Body of pancreas (tissue), 4 donors: Measurements from ENCODE around the gene C10orf90. TPM values are rescaled to one million over a fixed set of nuclear protein-coding genes. Genes with fewer than 3 reads are reported as not detected.

Source experiments
- ATAC-seq: fragments of 150-250 bp; one replicate; pipeline ENCODE4 v1.9.1; 2016
- DNase-seq, 4 donors: peaks; one replicate each; pipeline ENCODE4 v3.0.0-alpha.2; 2019
- H3K27ac ChIP-seq, 4 donors: fragments of 200-600 bp; sonication (generic); 1 replicate in 3 of 4; 2 replicates in 1 of 4; pipeline versions ENCODE4 v1.5.1 to v1.6.1; 2016 to 2019; ENCODE audit warnings: mild to moderate bottlenecking in 1 of 4, mixed read lengths in 1 of 4, moderate library complexity in 1 of 4
- H3K27me3 ChIP-seq, 2 donors: fragments of 200-600 bp; sonication (generic); one replicate each; pipeline ENCODE4 v1.6.0; 2016; ENCODE audit warnings: mild to moderate bottlenecking in 1 of 2
- H3K36me3 ChIP-seq, 2 donors: fragments of 200-600 bp; sonication (generic); replicated peaks in 1 of 2; 2 replicates each; pipeline ENCODE4 v1.5.1; 2016; ENCODE audit warnings: low read depth in 2 of 2; ENCODE audit not compliant: insufficient read depth in 1 of 2
- H3K4me1 ChIP-seq: fragments of 200-600 bp; sonication (generic); one replicate; pipeline ENCODE4 v1.6.0; 2016
- H3K4me3 ChIP-seq, 2 donors: fragments of 200-600 bp; sonication (generic); 1 replicate in 1 of 2; 2 replicates in 1 of 2; pipeline ENCODE4 v1.5.1; 2016 to 2019
- H3K9me3 ChIP-seq, 3 donors: fragments of 200-600 bp; sonication (generic); 1 replicate in 2 of 3; 2 replicates in 1 of 3; pipeline ENCODE4 v1.5.1; 2016
- CTCF ChIP-seq, 7 experiments: fragments of 450-650 bp in 4 of 7; fragments of 200-600 bp in 3 of 7; sonication (generic) in 3 of 7; IDR thresholded peaks; one replicate each; pipeline ENCODE4 v1.5.1; 2016 to 2019; ENCODE audit warnings: antibody characterized with exemption in 7 of 7
- POLR2A ChIP-seq, 3 donors: fragments of 450-650 bp; IDR thresholded peaks; one replicate each; pipeline ENCODE4 v1.6.1; 2016; ENCODE audit warnings: antibody characterized with exemption in 3 of 3, mild to moderate bottlenecking in 2 of 3
- WGBS, 2 donors: methylation state at CpG; one replicate each; pipeline ENCODE4 v1.1.5; 2017; 5-methylcytosine and 5-hydroxymethylcytosine counted together
- intact Hi-C: fragments of 100-400 bp; cut with DNase I; formaldehyde crosslinking; loops from one replicate; pipeline ENCODE4 v1.15.1; 2023
- total RNA-seq, 2 donors: library from RNA; depleted of rRNA; stranded (reverse); fragments of >200 nt; gene quantifications; one replicate each; pipeline ENCODE4 v1.1.0, GENCODE V29; 2016

C10orf90 gene
- total RNA-seq, 2 donors from 2014 or later, result not detected

- DNase-seq, result no peak
- Histone ChIP-seq H3K27me3 (no peaks in the 10 kb centered on the region), H3K4me1 (peaks cover 11% of the 10 kb centered on the region), H3K36me3 (no peaks in the 10 kb centered on the region), H3K9me3 (no peaks in the 10 kb centered on the region), H3K27ac (no peak overlapping the region), H3K4me3 (no peak overlapping the region)
- WGBS, 2 donors, result 77 to 88% methylated on average over 2 to 4 of the region's 4 CpGs
- no peak for TF ChIP-seq CTCF (IDR thresholded peaks at IDR 0.05)
- TF ChIP-seq POLR2A (IDR thresholded peaks at IDR 0.05), result no peak
- intact Hi-C loops, result no loop called here
- ATAC-seq, result no peak
Observed at GRCh38 chr10:126564326-126564888, 106.1 kb downstream of the C10orf90 start.

GRCh38 chr10:126563361-126563760, 107.1 kb downstream of the C10orf90 start:
- Histone ChIP-seq H3K36me3 (no peaks in the 10 kb centered on the region), H3K27ac (no peak overlapping the region), H3K27me3 (no peaks in the 10 kb centered on the region), H3K4me1 (peaks cover 5% of the 10 kb centered on the region), H3K4me3 (no peak overlapping the region), H3K9me3 (no peaks in the 10 kb centered on the region)
- 64 to 87% methylated on average over 2 to 3 of the region's 3 CpGs for WGBS, 2 donors
- no peak for ATAC-seq
- TF ChIP-seq CTCF (IDR thresholded peaks at IDR 0.05), result no peak
- no peak for TF ChIP-seq POLR2A (IDR thresholded peaks at IDR 0.05)
- DNase-seq, result no peak
- intact Hi-C loops, result no loop called here

- H3K27ac ChIP-seq, result no peak overlapping the region
- intact Hi-C loops, result no loop called here
- H3K4me1 ChIP-seq, result peaks cover 5% of the 10 kb centered on the region
- 67 to 72% methylated on average over 13 of the region's 13 CpGs for WGBS, 2 donors
- H3K4me3 ChIP-seq, result no peak overlapping the region
- TF ChIP-seq CTCF (IDR thresholded peaks at IDR 0.05), result no peak
- TF ChIP-seq POLR2A (IDR thresholded peaks at IDR 0.05), result no peak
- no peak for DNase-seq
- H3K27me3 ChIP-seq, result no peaks in the 10 kb centered on the region
- no peaks in the 10 kb centered on the region for H3K36me3 ChIP-seq
- ATAC-seq, result no peak
- H3K9me3 ChIP-seq, result no peaks in the 10 kb centered on the region
Observed at GRCh38 chr10:126561921-126562680, 108.4 kb downstream of the C10orf90 start.

- no peak overlapping the region for H3K4me3 ChIP-seq
Observed at GRCh38 chr10:126561294-126561920, 109.1 kb downstream of the C10orf90 start.

More at GRCh38 chr10:126561294-126561920, 109.1 kb downstream of the C10orf90 start:
- no peak overlapping the region for H3K27ac ChIP-seq
- H3K36me3 ChIP-seq, result no peaks in the 10 kb centered on the region
- intact Hi-C loops, result no loop called here
- H3K9me3 ChIP-seq, result no peaks in the 10 kb centered on the region
- TF ChIP-seq CTCF (IDR thresholded peaks at IDR 0.05) (no peak), POLR2A (IDR thresholded peaks at IDR 0.05) (no peak)
- ATAC-seq (no peak), DNase-seq (no peak)
- H3K27me3 ChIP-seq, result no peaks in the 10 kb centered on the region
- WGBS, 2 donors, result 63 to 71% methylated on average over 10 of the region's 10 CpGs
- H3K4me1 ChIP-seq, result peaks cover 5% of the 10 kb centered on the region
